Keratinocyte (primary cell): ENCODE results near the gene LDB2. TPM values are rescaled to one million over a fixed set of nuclear protein-coding genes. Genes with fewer than 3 reads are reported as not detected.

ENCODE experiments used
- DNase-seq: peaks from one replicate; pipeline ENCODE4 v3.0.0-alpha.2; 2011; ENCODE audit warnings: low read depth, missing footprints, low spot score
- FAIRE-seq: peaks from 2 replicates; lab custom pipeline; 2011; peaks lifted over from hg19 to GRCh38; lab: Jason Lieb, UNC
- H2AFZ ChIP-seq: 2 replicates; pipeline ENCODE4 v1.6.0; 2012; ENCODE audit warnings: low read length, control low read depth, inconsistent platforms; ENCODE audit not compliant: control insufficient read depth
- H3K27ac ChIP-seq: 2 replicates; pipeline ENCODE4 v1.5.1; 2011; ENCODE audit warnings: low read length; ENCODE audit not compliant: control insufficient read depth, insufficient read depth
- H3K27me3 ChIP-seq: 3 replicates; pipeline ENCODE4 v1.6.0; 2011; ENCODE audit warnings: low read length; ENCODE audit not compliant: control insufficient read depth, insufficient read depth; ENCODE audit errors: extremely low read depth
- H3K36me3 ChIP-seq, 2 experiments: 2 replicates in 1 of 2; 3 replicates in 1 of 2; pipeline ENCODE4 v1.5.1; 2011; ENCODE audit warnings: low read length in 2 of 2, mild to moderate bottlenecking in 1 of 2; ENCODE audit not compliant: control insufficient read depth in 2 of 2, insufficient read depth in 2 of 2; ENCODE audit errors: extremely low read depth in 1 of 2
- H3K4me1 ChIP-seq: 3 replicates; pipeline ENCODE4 v1.5.1; 2011; ENCODE audit warnings: low read length; ENCODE audit not compliant: control insufficient read depth, insufficient read depth; ENCODE audit errors: extremely low read depth
- H3K4me2 ChIP-seq: 3 replicates; pipeline ENCODE4 v1.6.0; 2011; ENCODE audit warnings: low read depth, low read length; ENCODE audit not compliant: control insufficient read depth, insufficient read depth; ENCODE audit errors: extremely low read depth
- H3K4me3 ChIP-seq, 3 experiments: fragments of 200-600 bp in 1 of 3; sonication (generic) in 1 of 3; 2 replicates in 2 of 3; 3 replicates in 1 of 3; pipeline ENCODE4 v1.5.1; 2011 to 2016; ENCODE audit warnings: low read length in 3 of 3, mild to moderate bottlenecking in 3 of 3, control low read depth in 2 of 3, inconsistent platforms in 1 of 3, low read depth in 1 of 3, mixed read lengths in 1 of 3, mixed run types in 1 of 3, moderate library complexity in 1 of 3; ENCODE audit not compliant: control insufficient read depth in 2 of 3, insufficient read depth in 2 of 3; ENCODE audit errors: extremely low read depth in 1 of 3
- H3K79me2 ChIP-seq: 2 replicates; pipeline ENCODE4 v1.6.0; 2012; ENCODE audit warnings: low read length; ENCODE audit not compliant: control insufficient read depth, insufficient read depth
- H3K9ac ChIP-seq: 3 replicates; pipeline ENCODE4 v1.6.0; 2011; ENCODE audit warnings: low read length; ENCODE audit not compliant: control insufficient read depth, insufficient read depth; ENCODE audit errors: extremely low read depth
- H3K9me1 ChIP-seq: 3 replicates; pipeline ENCODE4 v1.6.0; 2011; ENCODE audit warnings: low read length; ENCODE audit not compliant: control insufficient read depth, insufficient read depth; ENCODE audit errors: extremely low read depth
- H3K9me3 ChIP-seq: 2 replicates; pipeline ENCODE4 v1.5.1; 2012; ENCODE audit warnings: low read depth, low read length; ENCODE audit not compliant: control insufficient read depth
- H4K20me1 ChIP-seq: 3 replicates; pipeline ENCODE4 v1.6.0; 2011; ENCODE audit warnings: low read length; ENCODE audit not compliant: control insufficient read depth, insufficient read depth; ENCODE audit errors: extremely low read depth
- CTCF ChIP-seq, 3 experiments: IDR thresholded peaks in 1 of 3; conservative IDR thresholded peaks in 1 of 3; optimal IDR thresholded peaks in 1 of 3; 2 replicates in 2 of 3; 3 replicates in 1 of 3; pipeline versions ENCODE3 to v1.5.1; 2011; ENCODE audit warnings: low read length in 3 of 3, mild to moderate bottlenecking in 3 of 3, moderate library complexity in 2 of 3, control low read depth in 1 of 3, inconsistent platforms in 1 of 3; ENCODE audit not compliant: insufficient read depth in 2 of 3; ENCODE audit errors: extremely low read depth in 1 of 3
- EZH2 ChIP-seq: IDR thresholded peaks from one replicate; pipeline ENCODE4 v1.6.1; 2012; ENCODE audit warnings: inconsistent platforms, mild to moderate bottlenecking, low read length, moderate library complexity
- dilution Hi-C: fragments of 300-500 bp; cut with MboI; formaldehyde crosslinking; loops from one replicate; pipeline ENCODE4 v1.7.0; 2020; ENCODE audit warnings: low sequenced_read_pairs; ENCODE audit not compliant: extremely low pct_ligation_motif_present
- polyA plus RNA-seq, 5 experiments: library from polyadenylated mRNA; depleted of rRNA in 3 of 5; stranded (reverse) in 3 of 5; stranded (forward) in 1 of 5; unstranded in 1 of 5; fragments of >200 nt; gene quantifications; 1 replicate in 1 of 5; 2 replicates in 3 of 5; 3 replicates in 1 of 5; pipeline versions ENCODE4 v1.2.1 to v1.2.3, GENCODE V29; 2011 to 2012; ENCODE audit warnings: missing spikeins in 2 of 5, low read depth in 1 of 5, low replicate concordance in 1 of 5

The LDB2 gene
- polyA plus RNA-seq, 1 donor (not counting 4 experiments of a cell fraction or from before 2014, with no cell fraction given) = not detected

GRCh38 chr4:16550531-16550930 lies 347.9 kb downstream of the LDB2 start:
- FAIRE-seq (no peak), DNase-seq (no peak)
- Histone ChIP-seq H3K4me3 (no peak overlapping the region), H3K27ac (no peak overlapping the region), H3K27me3 (no peaks in the 10 kb centered on the region), H3K79me2 (no peaks in the 10 kb centered on the region), H4K20me1 (no peaks in the 10 kb centered on the region), H3K4me2 (no peak overlapping the region), H3K36me3 (no peaks in the 10 kb centered on the region), H3K9ac (no peak overlapping the region), H3K9me3 (no peaks in the 10 kb centered on the region), H3K9me1 (no peaks in the 10 kb centered on the region), H2AFZ (no peak overlapping the region), H3K4me1 (no peaks in the 10 kb centered on the region)
- dilution Hi-C loops = no loop called here
- TF ChIP-seq CTCF (optimal IDR thresholded peaks at IDR 0.05 in 1 of 3, IDR thresholded peaks at IDR 0.05 in 1 of 3, conservative IDR thresholded peaks at IDR 0.05 in 1 of 3; ENCODE audit: extremely low read depth in 1 of 3, insufficient read depth in 2 of 3, low read length in 3 of 3) (no peak), EZH2 (no peak)

- H3K27me3 ChIP-seq = no peaks in the 10 kb centered on the region
- DNase-seq = no peak
- no peak for FAIRE-seq
- H3K9ac ChIP-seq = no peak overlapping the region
- no peak overlapping the region for H3K27ac ChIP-seq
- dilution Hi-C loops = no loop called here
- no peak overlapping the region for H3K4me3 ChIP-seq
- no peaks in the 10 kb centered on the region for H3K79me2 ChIP-seq
- H3K4me2 ChIP-seq = no peak overlapping the region
- H3K9me1 ChIP-seq = no peaks in the 10 kb centered on the region
- H3K9me3 ChIP-seq = no peaks in the 10 kb centered on the region
- no peaks in the 10 kb centered on the region for H3K4me1 ChIP-seq
- no peaks in the 10 kb centered on the region for H4K20me1 ChIP-seq
- no peaks in the 10 kb centered on the region for H3K36me3 ChIP-seq
- no peak overlapping the region for H2AFZ ChIP-seq
- TF ChIP-seq EZH2 (no peak), CTCF (optimal IDR thresholded peaks at IDR 0.05 in 1 of 3, IDR thresholded peaks at IDR 0.05 in 1 of 3, conservative IDR thresholded peaks at IDR 0.05 in 1 of 3; ENCODE audit: extremely low read depth in 1 of 3, insufficient read depth in 2 of 3, low read length in 3 of 3) (no peak)
Observed at GRCh38 chr4:16545656-16546055, 352.8 kb downstream of the LDB2 start.
